ENCODE data around the gene BTRC. TPM values are rescaled to one million over a fixed set of nuclear protein-coding genes. Genes with fewer than 3 reads are reported as not detected.

BTRC gene
- total and polyA plus RNA-seq, 8 donors, result 4.3 to 16.4 (median 9.0) TPM

DNA sequence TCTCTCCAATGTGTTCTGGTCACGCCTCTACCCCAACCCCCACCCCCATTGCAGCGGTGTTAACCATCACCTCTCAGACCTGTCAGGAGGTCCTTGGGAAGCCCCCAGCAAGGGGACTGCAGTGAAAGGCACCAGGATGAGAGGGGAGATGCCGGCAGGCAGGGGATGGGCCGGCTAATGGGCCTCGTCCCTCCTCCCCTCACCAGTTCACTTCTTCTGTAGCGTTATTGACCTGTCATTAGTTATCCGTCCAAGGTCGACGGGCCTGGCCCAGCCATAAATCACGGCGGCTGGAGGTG lies 215.3 kb downstream of the BTRC start:
- ATAC-seq, result no peak
- intact Hi-C loops (cut with DNase I), result loop anchor here in 1 of 3 donors (5.0 kb wide), 1 partner anchor 357 kb away; no protein-coding TSS in a partner anchor
- WGBS, 2 donors, result 6 to 7% methylated on average over 10 to 11 of the region's 11 CpGs

DNA sequence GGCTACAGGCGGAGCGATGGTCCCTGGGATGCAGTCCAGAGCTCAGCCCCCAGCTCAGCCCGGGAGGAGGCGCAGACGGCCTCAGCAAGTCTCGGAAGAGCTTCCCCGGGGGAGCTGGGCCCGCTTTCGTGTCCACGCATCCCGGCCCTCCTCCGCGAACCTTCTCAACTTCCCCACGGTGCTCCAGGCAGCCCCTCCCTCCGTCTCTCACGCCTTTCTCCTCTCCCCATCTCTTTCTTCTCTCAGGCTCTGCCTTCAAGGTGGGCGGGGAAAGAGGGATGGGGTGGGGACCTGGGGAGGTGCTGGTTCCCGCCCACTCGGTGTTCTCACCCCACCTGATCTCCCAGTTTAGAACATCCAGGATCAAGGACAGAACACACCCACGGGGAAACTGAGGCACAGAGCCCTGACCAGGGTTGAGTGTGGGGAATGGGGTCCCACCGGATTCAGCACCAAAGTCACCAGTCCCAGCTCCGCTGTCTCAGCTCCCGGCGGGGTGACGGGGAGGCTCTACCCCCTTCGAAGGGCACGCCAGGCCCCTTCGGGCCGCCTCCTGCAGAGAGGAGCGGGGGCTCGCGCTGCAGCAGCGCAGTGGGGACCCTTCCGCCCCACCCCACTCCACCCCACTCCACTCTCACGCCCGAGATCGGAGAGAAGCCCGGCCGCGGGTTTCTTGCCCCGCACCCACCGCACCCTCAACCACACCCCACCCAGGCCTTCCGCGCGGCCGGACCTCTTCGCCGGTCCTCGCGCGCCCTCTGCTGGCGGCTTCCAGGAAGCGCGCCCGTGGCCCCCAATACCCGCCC lies 215.9 kb downstream of the BTRC start:
- WGBS, 2 donors, result 1 to 2% methylated on average over 46 to 56 of the region's 56 CpGs
- TF ChIP-seq, protein P1, sequence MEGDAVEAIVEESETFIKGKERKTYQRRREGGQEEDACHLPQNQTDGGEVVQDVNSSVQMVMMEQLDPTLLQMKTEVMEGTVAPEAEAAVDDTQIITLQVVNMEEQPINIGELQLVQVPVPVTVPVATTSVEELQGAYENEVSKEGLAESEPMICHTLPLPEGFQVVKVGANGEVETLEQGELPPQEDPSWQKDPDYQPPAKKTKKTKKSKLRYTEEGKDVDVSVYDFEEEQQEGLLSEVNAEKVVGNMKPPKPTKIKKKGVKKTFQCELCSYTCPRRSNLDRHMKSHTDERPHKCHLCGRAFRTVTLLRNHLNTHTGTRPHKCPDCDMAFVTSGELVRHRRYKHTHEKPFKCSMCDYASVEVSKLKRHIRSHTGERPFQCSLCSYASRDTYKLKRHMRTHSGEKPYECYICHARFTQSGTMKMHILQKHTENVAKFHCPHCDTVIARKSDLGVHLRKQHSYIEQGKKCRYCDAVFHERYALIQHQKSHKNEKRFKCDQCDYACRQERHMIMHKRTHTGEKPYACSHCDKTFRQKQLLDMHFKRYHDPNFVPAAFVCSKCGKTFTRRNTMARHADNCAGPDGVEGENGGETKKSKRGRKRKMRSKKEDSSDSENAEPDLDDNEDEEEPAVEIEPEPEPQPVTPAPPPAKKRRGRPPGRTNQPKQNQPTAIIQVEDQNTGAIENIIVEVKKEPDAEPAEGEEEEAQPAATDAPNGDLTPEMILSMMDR (IDR thresholded peaks at IDR 0.05), result peak; percentile 78 to 91 (median 84)
- FAIRE-seq, result no peak
- peak; percentile 89 to 97 (median 94) for ATAC-seq
- Histone ChIP-seq H3K27ac (no peak overlapping the region), H3K4me1 (peaks cover 7 to 12% (median 7%) of the 10 kb centered on the region in 3 donors), H3K9me3 (no peaks in the 10 kb centered on the region), H3K4me3 (peak overlapping the region; percentile 21 to 68 (median 44)), H3K36me3 (no peaks in the 10 kb centered on the region), H3K27me3 (peaks cover 0 to 18% (median 2%) of the 10 kb centered on the region in 4 donors)
- intact Hi-C loops (cut with DNase I), result loop anchor here in 2 of 3 donors (5.0 to 10.0 kb wide), 3 partner anchors 295 to 358 kb away; no protein-coding TSS in a partner anchor
- peak; percentile 64 to 97 (median 79) for DNase-seq

More for the DNA sequence above, 215.3 kb downstream of the BTRC start:
- DNase-seq (no peak), FAIRE-seq (no peak)
- Histone ChIP-seq H3K36me3 (no peaks in the 10 kb centered on the region), H3K27ac (no peak overlapping the region), H3K4me1 (peaks cover 7 to 12% (median 7%) of the 10 kb centered on the region in 3 donors), H3K27me3 (peaks cover 0 to 18% (median 2%) of the 10 kb centered on the region in 4 donors), H3K4me3 (peak overlapping the region in 1 of 4 donors; percentile 68), H3K9me3 (no peaks in the 10 kb centered on the region)
- TF ChIP-seq, protein P1 (IDR thresholded peaks at IDR 0.05), result no peak

DNA sequence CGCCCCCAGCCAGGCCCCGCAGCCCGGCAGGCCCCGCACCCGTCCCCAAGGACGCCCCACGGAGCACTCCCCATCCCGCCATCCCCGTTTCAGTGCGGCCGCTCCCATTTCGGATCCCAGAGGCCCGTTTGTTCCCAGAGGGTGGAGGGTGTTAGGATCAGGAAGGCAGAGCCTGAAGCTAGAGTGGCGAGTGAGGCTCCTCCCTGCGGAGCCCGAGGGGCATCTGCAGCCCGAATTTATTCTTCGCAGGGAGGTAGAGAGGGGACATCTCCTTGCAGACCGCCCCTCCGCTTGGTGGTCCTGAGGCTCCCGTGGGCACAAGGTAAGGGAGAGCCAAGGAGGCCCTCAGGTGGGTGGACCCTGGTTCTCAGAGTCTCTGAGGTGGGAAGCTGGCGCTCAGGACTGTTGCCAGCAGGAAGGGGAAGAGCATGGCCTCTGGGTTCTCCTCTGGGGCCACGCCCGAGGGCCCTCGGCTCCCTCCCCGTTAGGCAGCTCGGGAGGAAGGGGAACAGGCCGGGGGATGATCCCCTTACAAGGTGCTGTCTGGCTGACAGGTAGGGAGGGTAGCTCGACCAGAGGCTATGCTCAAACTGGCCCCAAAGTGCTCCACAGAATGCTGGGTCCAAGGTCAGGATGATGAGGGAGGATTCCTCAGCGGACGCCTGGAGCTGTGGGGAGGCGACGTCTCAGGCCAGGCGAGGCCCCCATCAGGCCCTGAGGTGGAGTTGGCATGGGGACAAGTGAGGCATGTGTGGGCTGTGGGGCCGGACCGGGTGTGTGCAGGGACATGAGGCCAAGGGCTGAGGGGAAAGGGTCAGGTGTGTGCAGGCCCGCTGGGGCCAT lies 216.7 kb downstream of the BTRC start:
- H3K36me3 ChIP-seq, result no peaks in the 10 kb centered on the region
- H3K4me1 ChIP-seq, result peaks cover 7 to 12% (median 7%) of the 10 kb centered on the region in 3 donors
- H3K4me3 ChIP-seq, result peak overlapping the region in 3 of 4 donors; percentile 42 to 68 (median 46)
- intact Hi-C loops (cut with DNase I), result loop anchor here in 1 of 3 donors (10.0 kb wide), 2 partner anchors 296 to 356 kb away; no protein-coding TSS in a partner anchor
- H3K9me3 ChIP-seq, result no peaks in the 10 kb centered on the region
- H3K27me3 ChIP-seq, result peaks cover 0 to 18% (median 2%) of the 10 kb centered on the region in 4 donors
- FAIRE-seq, result no peak
- no peak overlapping the region for H3K27ac ChIP-seq
- DNase-seq, result peak in 4 of 6 donors; percentile 28 to 79 (median 42)
- ATAC-seq, result peak; percentile 49 to 64 (median 53)
- TF ChIP-seq, protein P1 (IDR thresholded peaks at IDR 0.05), result peak in 1 of 4 donors; percentile 6
- WGBS, 2 donors, result 6% methylated on average over 37 of the region's 37 CpGs

- H3K27me3 ChIP-seq, result peaks cover 0 to 12% (median 2%) of the 10 kb centered on the region in 4 donors
- no peaks in the 10 kb centered on the region for H3K9me3 ChIP-seq
- intact Hi-C loops (cut with DNase I), result loop anchor here in 1 of 3 donors (10.0 kb wide), 2 partner anchors 297 to 357 kb away; no protein-coding TSS in a partner anchor
- no peak overlapping the region for H3K27ac ChIP-seq
- WGBS, 2 donors, result 48 to 63% methylated on average over 8 of the region's 8 CpGs
- ATAC-seq (no peak), DNase-seq (no peak), FAIRE-seq (no peak)
- H3K4me3 ChIP-seq, result no peak overlapping the region
- peaks cover 7 to 12% (median 7%) of the 10 kb centered on the region in 3 donors for H3K4me1 ChIP-seq
- H3K36me3 ChIP-seq, result no peaks in the 10 kb centered on the region
- TF ChIP-seq, protein P1 (IDR thresholded peaks at IDR 0.05), result no peak
Measured at GRCh38 chr10:101571271-101571925, 217.4 kb downstream of the BTRC start.

Data from pancreas (tissue), 10 donors.